K562 (cell line): Measurements from ENCODE around the gene IZUMO4. TPM values are rescaled to one million over a fixed set of nuclear protein-coding genes. Genes with fewer than 3 reads are reported as not detected.

ENCODE experiments used
- CHD1 ChIP-seq: fragments of 200-600 bp; sonication (generic); IDR thresholded peaks from one replicate; pipeline ENCODE4 v1.6.1; 2012; ENCODE audit warnings: mild to moderate bottlenecking, moderate library complexity, low read length, inconsistent platforms
- DEAF1 ChIP-seq: fragments of 450-650 bp; formaldehyde crosslinking; IDR thresholded peaks from 2 replicates; pipeline ENCODE4 v1.4.0; 2020; ENCODE audit warnings: mild to moderate bottlenecking, moderate library complexity
- FOSL1 ChIP-seq: fragments of 200-800 bp; sonication (Bioruptor generic); conservative IDR thresholded peaks from 2 replicates; pipeline ENCODE4 v1.6.1; 2016; ENCODE audit warnings: missing genetic modification characterization, missing compliant biosample characterization
- LEF1 ChIP-seq: fragments of 450-650 bp; IDR thresholded peaks from 2 replicates; pipeline ENCODE4 v1.6.1; 2016; ENCODE audit warnings: mild to moderate bottlenecking
- MAFG ChIP-seq: fragments of 450-650 bp; conservative IDR thresholded peaks from 2 replicates; pipeline ENCODE4 v1.6.1; 2016; ENCODE audit warnings: missing genetic modification characterization, missing compliant biosample characterization
- POLR3A ChIP-seq: IDR thresholded peaks from 2 replicates; pipeline ENCODE4 v1.6.1; 2011; ENCODE audit warnings: borderline replicate concordance, mild to moderate bottlenecking, moderate library complexity; ENCODE audit not compliant: insufficient read length, insufficient read depth; ENCODE audit errors: extremely low read depth
- PRPF4 ChIP-seq: fragments of 200-400 bp; formaldehyde crosslinking; IDR thresholded peaks from one replicate; pipeline ENCODE4 v1.6.1; 2017; ENCODE audit warnings: low read length, low read depth, mild to moderate bottlenecking; ENCODE audit not compliant: insufficient read depth, poor library complexity, severe bottlenecking
- RBM39 ChIP-seq: fragments of 200-400 bp; formaldehyde crosslinking; optimal IDR thresholded peaks from 2 replicates; pipeline ENCODE3; 2018; ENCODE audit warnings: low read depth, low read length
- SMAD3 ChIP-seq: fragments of 450-650 bp; formaldehyde crosslinking; conservative IDR thresholded peaks from 2 replicates; pipeline ENCODE4 v1.4.0; 2020; ENCODE audit warnings: mild to moderate bottlenecking
- SOX6 ChIP-seq: fragments of 450-650 bp; IDR thresholded peaks from 2 replicates; pipeline ENCODE4 v1.6.1; 2014; ENCODE audit warnings: mild to moderate bottlenecking
- SRSF3 ChIP-seq: fragments of 200-400 bp; formaldehyde crosslinking; IDR thresholded peaks from 2 replicates; pipeline ENCODE4 v1.6.1; 2016; ENCODE audit warnings: mild to moderate bottlenecking, low read length, moderate library complexity; ENCODE audit not compliant: insufficient read depth
- ZNF311 ChIP-seq: fragments of 250-450 bp; sonication (Bioruptor Pico); IDR thresholded peaks from 2 replicates; pipeline ENCODE4 v1.4.0; 2020; ENCODE audit warnings: mild to moderate bottlenecking, moderate library complexity
- ZNF696 ChIP-seq: fragments of 250-450 bp; sonication (Bioruptor Pico); conservative IDR thresholded peaks from 2 replicates; pipeline ENCODE4 v1.4.0; 2020; ENCODE audit warnings: mild to moderate bottlenecking, moderate library complexity
- polyA plus RNA-seq, 8 experiments: library from polyadenylated mRNA; depleted of rRNA in 4 of 8; stranded (reverse) in 5 of 8; unstranded in 3 of 8; fragments of >200 nt; fragmentation: Nextera tagmentation in 2 of 8; fragmentation: Illumina TruSeq in 1 of 8; extraction: Ambion mirVana in 2 of 8; extraction: Trizol in 1 of 8; gene quantifications; 2 replicates each; pipeline versions ENCODE4 v1.2.1 to v1.2.3, GENCODE V29; 2011 to 2014; ENCODE audit warnings: inconsistent platforms in 1 of 8, missing spikeins in 1 of 8
- total RNA-seq, 7 experiments: library from RNA; depleted of rRNA in 6 of 7; stranded (reverse); fragments of >200 nt in 6 of 7; fragmentation: Illumina TruSeq in 2 of 7; extraction: Trizol in 2 of 7; gene quantifications; 2 replicates each; pipeline versions ENCODE4 v1.2.1 to v1.2.3, GENCODE V29; 2011 to 2021; ENCODE audit warnings: low replicate concordance in 1 of 7
- TF ChIP-seq, protein P1 (sequence below): fragments of 450-650 bp; IDR thresholded peaks from 2 replicates; pipeline ENCODE4 v1.6.1; 2016; ENCODE audit warnings: mild to moderate bottlenecking, moderate library complexity

IZUMO4 gene
- total and polyA plus RNA-seq, 9 of the 15 experiments (the other 6 are each of a cell fraction or from before 2014, with no cell fraction given): 0.07 to 3.9 (median 1.2) TPM

DNA sequence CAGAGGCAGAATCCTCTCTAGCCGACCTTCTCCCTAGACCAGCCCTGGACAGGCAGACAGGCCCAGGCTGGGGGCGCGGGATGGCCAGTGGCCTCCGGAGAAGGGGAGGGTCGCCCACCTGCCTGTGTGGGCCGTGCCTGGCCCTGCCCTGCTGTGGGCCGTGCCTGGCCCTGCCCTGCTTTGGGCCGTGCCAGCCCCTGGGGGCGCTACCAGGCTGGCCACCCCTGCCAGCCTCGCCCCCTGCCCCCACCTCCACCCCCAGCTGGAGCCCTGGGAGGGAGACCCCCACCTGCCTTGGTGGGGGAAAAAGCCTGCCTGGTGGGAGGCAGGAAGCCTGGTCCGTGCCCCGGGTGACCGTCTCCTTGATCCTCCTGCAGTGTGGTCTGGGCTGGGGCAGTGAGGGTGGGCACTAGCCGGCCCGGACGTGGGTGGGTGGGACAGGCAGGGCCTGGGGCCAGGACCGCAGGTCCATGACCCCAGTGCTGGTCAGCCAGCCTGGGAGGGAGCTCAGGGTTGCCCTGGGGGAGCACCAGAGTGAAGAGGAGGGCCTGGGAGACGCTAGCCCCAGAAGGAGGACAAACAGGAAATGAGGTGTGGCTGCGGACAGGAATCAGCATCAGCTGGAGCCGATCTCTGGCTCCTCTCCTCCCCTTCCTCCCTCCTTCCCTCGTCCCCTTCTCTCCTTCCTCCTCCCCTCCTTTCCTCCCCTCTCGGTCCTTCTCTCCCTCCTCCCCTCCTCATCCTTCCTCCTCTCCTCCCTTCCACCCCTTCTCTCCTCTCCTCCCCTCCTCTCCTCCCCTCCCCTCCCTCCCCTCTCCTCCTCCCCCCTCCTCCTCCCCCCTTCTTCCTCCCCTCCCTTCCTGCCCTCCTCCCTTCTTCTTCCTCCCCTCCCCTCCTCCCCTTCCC, 40.5 kb upstream of the IZUMO4 start (continued):
- TF ChIP-seq, protein P1, sequence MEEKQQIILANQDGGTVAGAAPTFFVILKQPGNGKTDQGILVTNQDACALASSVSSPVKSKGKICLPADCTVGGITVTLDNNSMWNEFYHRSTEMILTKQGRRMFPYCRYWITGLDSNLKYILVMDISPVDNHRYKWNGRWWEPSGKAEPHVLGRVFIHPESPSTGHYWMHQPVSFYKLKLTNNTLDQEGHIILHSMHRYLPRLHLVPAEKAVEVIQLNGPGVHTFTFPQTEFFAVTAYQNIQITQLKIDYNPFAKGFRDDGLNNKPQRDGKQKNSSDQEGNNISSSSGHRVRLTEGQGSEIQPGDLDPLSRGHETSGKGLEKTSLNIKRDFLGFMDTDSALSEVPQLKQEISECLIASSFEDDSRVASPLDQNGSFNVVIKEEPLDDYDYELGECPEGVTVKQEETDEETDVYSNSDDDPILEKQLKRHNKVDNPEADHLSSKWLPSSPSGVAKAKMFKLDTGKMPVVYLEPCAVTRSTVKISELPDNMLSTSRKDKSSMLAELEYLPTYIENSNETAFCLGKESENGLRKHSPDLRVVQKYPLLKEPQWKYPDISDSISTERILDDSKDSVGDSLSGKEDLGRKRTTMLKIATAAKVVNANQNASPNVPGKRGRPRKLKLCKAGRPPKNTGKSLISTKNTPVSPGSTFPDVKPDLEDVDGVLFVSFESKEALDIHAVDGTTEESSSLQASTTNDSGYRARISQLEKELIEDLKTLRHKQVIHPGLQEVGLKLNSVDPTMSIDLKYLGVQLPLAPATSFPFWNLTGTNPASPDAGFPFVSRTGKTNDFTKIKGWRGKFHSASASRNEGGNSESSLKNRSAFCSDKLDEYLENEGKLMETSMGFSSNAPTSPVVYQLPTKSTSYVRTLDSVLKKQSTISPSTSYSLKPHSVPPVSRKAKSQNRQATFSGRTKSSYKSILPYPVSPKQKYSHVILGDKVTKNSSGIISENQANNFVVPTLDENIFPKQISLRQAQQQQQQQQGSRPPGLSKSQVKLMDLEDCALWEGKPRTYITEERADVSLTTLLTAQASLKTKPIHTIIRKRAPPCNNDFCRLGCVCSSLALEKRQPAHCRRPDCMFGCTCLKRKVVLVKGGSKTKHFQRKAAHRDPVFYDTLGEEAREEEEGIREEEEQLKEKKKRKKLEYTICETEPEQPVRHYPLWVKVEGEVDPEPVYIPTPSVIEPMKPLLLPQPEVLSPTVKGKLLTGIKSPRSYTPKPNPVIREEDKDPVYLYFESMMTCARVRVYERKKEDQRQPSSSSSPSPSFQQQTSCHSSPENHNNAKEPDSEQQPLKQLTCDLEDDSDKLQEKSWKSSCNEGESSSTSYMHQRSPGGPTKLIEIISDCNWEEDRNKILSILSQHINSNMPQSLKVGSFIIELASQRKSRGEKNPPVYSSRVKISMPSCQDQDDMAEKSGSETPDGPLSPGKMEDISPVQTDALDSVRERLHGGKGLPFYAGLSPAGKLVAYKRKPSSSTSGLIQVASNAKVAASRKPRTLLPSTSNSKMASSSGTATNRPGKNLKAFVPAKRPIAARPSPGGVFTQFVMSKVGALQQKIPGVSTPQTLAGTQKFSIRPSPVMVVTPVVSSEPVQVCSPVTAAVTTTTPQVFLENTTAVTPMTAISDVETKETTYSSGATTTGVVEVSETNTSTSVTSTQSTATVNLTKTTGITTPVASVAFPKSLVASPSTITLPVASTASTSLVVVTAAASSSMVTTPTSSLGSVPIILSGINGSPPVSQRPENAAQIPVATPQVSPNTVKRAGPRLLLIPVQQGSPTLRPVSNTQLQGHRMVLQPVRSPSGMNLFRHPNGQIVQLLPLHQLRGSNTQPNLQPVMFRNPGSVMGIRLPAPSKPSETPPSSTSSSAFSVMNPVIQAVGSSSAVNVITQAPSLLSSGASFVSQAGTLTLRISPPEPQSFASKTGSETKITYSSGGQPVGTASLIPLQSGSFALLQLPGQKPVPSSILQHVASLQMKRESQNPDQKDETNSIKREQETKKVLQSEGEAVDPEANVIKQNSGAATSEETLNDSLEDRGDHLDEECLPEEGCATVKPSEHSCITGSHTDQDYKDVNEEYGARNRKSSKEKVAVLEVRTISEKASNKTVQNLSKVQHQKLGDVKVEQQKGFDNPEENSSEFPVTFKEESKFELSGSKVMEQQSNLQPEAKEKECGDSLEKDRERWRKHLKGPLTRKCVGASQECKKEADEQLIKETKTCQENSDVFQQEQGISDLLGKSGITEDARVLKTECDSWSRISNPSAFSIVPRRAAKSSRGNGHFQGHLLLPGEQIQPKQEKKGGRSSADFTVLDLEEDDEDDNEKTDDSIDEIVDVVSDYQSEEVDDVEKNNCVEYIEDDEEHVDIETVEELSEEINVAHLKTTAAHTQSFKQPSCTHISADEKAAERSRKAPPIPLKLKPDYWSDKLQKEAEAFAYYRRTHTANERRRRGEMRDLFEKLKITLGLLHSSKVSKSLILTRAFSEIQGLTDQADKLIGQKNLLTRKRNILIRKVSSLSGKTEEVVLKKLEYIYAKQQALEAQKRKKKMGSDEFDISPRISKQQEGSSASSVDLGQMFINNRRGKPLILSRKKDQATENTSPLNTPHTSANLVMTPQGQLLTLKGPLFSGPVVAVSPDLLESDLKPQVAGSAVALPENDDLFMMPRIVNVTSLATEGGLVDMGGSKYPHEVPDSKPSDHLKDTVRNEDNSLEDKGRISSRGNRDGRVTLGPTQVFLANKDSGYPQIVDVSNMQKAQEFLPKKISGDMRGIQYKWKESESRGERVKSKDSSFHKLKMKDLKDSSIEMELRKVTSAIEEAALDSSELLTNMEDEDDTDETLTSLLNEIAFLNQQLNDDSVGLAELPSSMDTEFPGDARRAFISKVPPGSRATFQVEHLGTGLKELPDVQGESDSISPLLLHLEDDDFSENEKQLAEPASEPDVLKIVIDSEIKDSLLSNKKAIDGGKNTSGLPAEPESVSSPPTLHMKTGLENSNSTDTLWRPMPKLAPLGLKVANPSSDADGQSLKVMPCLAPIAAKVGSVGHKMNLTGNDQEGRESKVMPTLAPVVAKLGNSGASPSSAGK: no peak
- TF ChIP-seq DEAF1 (CRISPR knock-in tag): no peak
- TF ChIP-seq FOSL1: 0 out of 2 replicates have a peak, but pooled peaks have one; percentile 3
- TF ChIP-seq LEF1: peak; percentile 62; the same call in 1 of the 2 replicates
- no peak for TF ChIP-seq POLR3A
- no peak for TF ChIP-seq ZNF696 (CRISPR knock-in tag)
- TF ChIP-seq RBM39: no peak
- TF ChIP-seq ZNF311 (CRISPR knock-in tag): no peak
- TF ChIP-seq CHD1: no peak
- TF ChIP-seq SMAD3 (CRISPR knock-in tag): no peak
- 0 out of 2 replicates have a peak, but pooled peaks have one; percentile 26 for TF ChIP-seq SOX6
- TF ChIP-seq PRPF4: no peak
- TF ChIP-seq SRSF3: no peak
- TF ChIP-seq MAFG: no peak
